BE2C (cell line): ENCODE results near the gene GPRASP3.
"Not testable (repeated sequence)": the region's sequence is repeated elsewhere in the genome, so short reads cannot be mapped to it uniquely, and the experiment has no call there.

ENCODE experiments used
- DNase-seq: peaks from one replicate; pipeline ENCODE4 v3.0.0-alpha.2; 2020
- H3K27me3 ChIP-seq: fragments of 250-450 bp; sonication (Bioruptor Pico); 2 replicates; pipeline ENCODE4 v1.5.1; 2020; ENCODE audit warnings: mild to moderate bottlenecking
- H3K36me3 ChIP-seq: fragments of 250-450 bp; sonication (Bioruptor Pico); 2 replicates; pipeline ENCODE4 v1.5.1; 2020; ENCODE audit warnings: mild to moderate bottlenecking
- H3K4me1 ChIP-seq: fragments of 250-450 bp; sonication (Bioruptor Pico); 2 replicates; pipeline ENCODE4 v1.5.1; 2020
- H3K4me3 ChIP-seq: 2 replicates; pipeline ENCODE4 v1.5.1; 2011; ENCODE audit warnings: low read depth, low read length
- H3K9me3 ChIP-seq: fragments of 250-450 bp; sonication (Bioruptor Pico); 2 replicates; pipeline ENCODE4 v1.5.1; 2020
- TF ChIP-seq, protein P1 (sequence below): IDR thresholded peaks from 2 replicates; pipeline ENCODE4 v1.5.1; 2012; ENCODE audit warnings: mild to moderate bottlenecking, low read depth, low read length

The GPRASP3 gene

DNA sequence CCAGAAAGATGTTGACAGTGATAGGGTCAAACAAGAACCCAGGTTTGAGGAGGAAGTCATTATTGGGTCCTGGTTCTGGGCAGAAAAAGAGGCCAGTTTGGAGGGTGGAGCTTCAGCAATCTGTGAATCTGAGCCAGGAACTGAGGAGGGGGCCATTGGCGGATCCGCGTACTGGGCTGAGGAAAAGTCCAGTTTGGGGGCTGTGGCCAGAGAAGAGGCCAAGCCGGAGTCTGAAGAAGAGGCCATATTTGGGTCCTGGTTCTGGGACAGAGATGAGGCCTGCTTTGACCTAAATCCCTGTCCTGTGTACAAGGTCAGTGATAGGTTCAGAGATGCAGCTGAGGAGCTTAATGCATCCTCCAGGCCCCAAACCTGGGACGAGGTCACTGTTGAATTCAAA lies 4.6 kb upstream of the GPRASP3 start:
- no peaks in the 10 kb centered on the region for H3K36me3 ChIP-seq
- no peak for DNase-seq
- no peaks in the 10 kb centered on the region for H3K9me3 ChIP-seq
- TF ChIP-seq, protein P1, sequence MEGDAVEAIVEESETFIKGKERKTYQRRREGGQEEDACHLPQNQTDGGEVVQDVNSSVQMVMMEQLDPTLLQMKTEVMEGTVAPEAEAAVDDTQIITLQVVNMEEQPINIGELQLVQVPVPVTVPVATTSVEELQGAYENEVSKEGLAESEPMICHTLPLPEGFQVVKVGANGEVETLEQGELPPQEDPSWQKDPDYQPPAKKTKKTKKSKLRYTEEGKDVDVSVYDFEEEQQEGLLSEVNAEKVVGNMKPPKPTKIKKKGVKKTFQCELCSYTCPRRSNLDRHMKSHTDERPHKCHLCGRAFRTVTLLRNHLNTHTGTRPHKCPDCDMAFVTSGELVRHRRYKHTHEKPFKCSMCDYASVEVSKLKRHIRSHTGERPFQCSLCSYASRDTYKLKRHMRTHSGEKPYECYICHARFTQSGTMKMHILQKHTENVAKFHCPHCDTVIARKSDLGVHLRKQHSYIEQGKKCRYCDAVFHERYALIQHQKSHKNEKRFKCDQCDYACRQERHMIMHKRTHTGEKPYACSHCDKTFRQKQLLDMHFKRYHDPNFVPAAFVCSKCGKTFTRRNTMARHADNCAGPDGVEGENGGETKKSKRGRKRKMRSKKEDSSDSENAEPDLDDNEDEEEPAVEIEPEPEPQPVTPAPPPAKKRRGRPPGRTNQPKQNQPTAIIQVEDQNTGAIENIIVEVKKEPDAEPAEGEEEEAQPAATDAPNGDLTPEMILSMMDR, result no peak
- H3K4me3 ChIP-seq, result no peak overlapping the region
- H3K4me1 ChIP-seq, result no peaks in the 10 kb centered on the region
- peaks cover 6% of the 10 kb centered on the region; the same call in 1 of the 2 replicates for H3K27me3 ChIP-seq

DNA sequence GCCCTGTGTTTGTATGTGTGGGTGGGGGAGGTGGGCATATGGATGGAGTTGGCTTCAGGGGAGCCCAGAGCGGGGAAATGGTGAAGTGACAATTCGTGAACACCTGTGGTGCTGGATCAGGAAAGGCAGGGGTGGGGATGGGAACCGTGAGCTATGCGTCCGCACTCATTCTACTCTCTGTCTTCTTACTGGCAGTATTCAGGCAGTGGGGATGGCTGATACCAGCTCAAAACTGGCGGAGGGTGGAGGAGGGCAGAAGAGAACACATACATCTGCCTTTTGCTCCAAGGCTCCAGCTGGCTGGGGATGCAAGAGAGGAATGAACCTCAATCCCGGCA lies 595 bp downstream of the GPRASP3 start:
- not testable (repeated sequence) for H3K36me3 ChIP-seq, H3K27me3 ChIP-seq, H3K4me1 ChIP-seq, H3K9me3 ChIP-seq, DNase-seq
- H3K4me3 ChIP-seq, result peak overlapping the region; percentile 72

DNA sequence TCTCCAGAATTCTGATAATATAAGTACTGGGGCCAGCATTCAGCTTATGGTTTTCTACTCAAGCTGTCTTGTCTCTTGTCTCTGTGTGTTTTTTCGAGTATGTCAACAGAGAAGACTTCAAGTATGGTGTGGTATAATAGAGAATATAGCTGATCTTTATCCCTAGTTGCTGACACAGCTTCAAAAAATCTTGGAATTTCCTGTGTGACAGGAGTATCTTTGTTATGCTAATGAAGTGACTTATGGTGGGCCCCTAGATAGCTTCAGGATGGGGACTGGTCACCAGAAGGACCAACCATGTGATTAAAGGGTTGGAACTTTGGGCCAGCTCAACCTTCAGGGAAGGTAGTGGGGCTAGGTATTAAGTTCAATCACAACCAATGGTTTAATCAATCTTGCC lies 2.9 kb downstream of the GPRASP3 start:
- H3K9me3 ChIP-seq, result no peaks in the 10 kb centered on the region
- no peaks in the 10 kb centered on the region for H3K36me3 ChIP-seq
- TF ChIP-seq, protein P1, result no peak
- no peak overlapping the region for H3K4me3 ChIP-seq
- H3K27me3 ChIP-seq, result no peaks in the 10 kb centered on the region
- no peak for DNase-seq
- H3K4me1 ChIP-seq, result no peaks in the 10 kb centered on the region

DNA sequence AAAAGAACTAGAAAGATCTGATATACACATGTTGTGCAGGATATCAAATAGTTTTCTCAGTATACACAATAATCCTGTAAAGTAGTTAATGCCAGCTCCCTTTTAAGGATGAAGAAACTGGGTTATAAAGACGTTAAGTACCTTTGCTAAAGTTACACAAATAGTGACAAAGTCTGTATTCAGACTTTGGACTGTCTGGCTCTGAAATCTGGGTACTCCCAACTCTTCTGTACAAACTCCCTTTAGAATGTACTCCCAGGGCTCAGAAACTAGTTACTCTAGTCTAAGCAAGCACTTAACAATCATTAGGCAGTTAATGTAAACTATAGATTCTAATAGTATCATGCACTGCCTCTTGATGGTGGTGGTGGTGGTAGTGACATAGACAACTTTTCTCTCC lies 7.2 kb downstream of the GPRASP3 start:
- Histone ChIP-seq H3K4me1 (no peaks in the 10 kb centered on the region), H3K4me3 (no peak overlapping the region), H3K36me3 (no peaks in the 10 kb centered on the region), H3K27me3 (no peaks in the 10 kb centered on the region), H3K9me3 (no peaks in the 10 kb centered on the region)
- TF ChIP-seq, protein P1, result no peak
- no peak for DNase-seq

DNA sequence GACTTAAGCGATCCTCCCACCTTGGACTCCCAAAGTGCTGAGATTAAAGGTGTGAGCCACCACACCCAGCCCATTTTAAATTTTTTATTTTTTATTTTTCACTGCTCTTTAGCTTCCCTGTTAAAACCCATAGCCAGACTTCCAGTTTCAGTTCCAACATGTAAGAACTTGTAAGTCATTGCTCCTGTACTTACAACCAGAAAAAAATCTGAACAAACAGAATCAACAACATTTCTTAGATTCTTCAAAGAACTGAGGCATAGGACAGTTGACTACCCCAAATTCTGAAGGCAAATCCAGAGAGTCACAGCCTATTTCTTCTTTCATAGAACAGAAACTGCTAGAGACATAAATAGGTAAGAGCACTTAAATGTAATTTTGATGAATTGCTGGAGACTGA lies 8.1 kb downstream of the GPRASP3 start:
- Histone ChIP-seq H3K4me1 (no peaks in the 10 kb centered on the region), H3K36me3 (no peaks in the 10 kb centered on the region), H3K9me3 (no peaks in the 10 kb centered on the region), H3K4me3 (no peak overlapping the region), H3K27me3 (no peaks in the 10 kb centered on the region)
- TF ChIP-seq, protein P1, result no peak
- no peak for DNase-seq

DNA sequence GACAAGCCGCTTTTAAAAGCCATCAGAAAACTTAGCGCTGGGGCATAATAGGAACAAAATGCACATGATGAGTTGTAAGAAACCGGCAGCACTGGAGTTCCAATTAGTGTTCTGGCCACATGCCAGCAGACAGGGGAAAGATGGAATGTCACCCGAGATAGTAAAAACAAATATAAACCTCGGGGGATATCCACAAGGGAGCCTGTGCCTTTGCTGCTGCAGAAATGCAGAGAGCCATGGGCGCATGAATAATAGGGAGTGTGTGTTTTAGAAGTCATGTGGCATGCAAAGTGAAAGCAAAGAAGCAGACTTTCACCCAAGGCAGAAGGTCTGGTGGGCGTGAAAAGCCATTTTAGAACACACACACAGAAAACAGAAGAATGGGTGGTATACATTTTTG lies 19.1 kb downstream of the GPRASP3 start:
- TF ChIP-seq, protein P1, result no peak
- no peaks in the 10 kb centered on the region for H3K36me3 ChIP-seq
- no peaks in the 10 kb centered on the region for H3K9me3 ChIP-seq
- peak; percentile 16 for DNase-seq
- H3K27me3 ChIP-seq, result no peaks in the 10 kb centered on the region
- H3K4me1 ChIP-seq, result no peaks in the 10 kb centered on the region
- no peak overlapping the region for H3K4me3 ChIP-seq

DNA sequence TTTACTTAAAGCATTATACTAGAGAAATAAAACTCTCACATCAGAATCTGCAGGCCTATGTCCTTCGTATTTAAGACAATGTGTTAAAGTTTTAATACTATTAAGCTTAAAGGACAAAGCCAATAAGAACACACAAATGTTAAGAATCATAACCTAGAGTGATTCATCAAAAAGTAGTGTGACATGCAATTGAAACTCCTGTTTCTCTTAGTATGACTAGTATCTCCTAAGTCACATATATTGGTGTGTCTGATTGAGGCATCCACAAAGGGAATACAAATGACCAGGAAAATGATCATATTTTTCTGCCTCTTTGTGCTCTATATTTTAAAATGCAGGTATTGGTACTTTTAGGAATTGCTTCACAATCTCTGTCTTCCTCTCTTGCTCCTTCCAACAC lies 23.8 kb downstream of the GPRASP3 start:
- Histone ChIP-seq H3K27me3 (no peaks in the 10 kb centered on the region), H3K36me3 (no peaks in the 10 kb centered on the region), H3K9me3 (no peaks in the 10 kb centered on the region), H3K4me1 (no peaks in the 10 kb centered on the region), H3K4me3 (no peak overlapping the region)
- TF ChIP-seq, protein P1, result no peak
- DNase-seq, result no peak
